AML-193 (cell line): ENCODE measurements around the gene CAPN8.

Experiments used
- DNase-seq, 2 experiments: peaks; one replicate each; lab custom pipeline; 2025; lab: John Stamatoyannopoulos, UW

CAPN8 gene

GRCh38 chr1:223617323-223618070 is 48.0 kb downstream of the CAPN8 start:
- DNase-seq: no peak

DNA sequence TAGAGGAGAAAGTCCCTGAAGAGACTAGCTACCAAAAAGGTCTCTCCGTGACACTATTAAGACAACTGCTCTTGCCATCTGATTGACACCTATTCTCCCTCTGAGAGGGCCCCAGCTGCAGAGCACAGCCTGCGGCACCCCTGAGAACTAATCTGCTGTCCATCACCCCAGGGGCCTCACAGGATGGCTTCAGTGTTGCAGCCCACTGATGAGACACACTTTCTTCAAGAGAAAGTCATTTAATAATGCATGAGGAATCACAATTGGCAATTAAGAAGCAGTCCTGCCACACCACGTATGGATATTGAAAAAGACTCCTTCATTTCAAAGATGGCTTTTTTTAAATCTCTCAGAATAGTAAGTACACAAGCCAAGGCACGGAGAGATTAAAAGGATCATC is 48.9 kb downstream of the CAPN8 start:
- DNase-seq: no peak

DNA sequence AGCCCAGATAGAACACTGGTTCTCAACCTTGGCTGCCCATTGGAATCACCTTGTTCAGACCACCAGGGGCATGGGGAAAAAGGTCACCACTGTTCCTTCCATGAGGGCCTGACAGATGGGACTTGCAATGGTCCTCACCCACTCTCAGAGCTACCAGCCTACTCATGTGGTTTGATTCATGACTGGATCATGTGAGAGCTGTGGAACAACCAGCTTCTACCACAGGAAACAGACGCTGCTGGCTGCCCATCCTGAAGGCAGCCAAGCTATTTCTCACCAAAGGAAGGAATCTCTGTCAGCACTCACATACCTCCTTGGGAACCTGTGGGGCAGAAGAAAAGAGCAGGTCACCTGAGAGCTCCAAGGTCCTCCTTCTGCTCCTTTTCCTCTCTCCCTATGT is 53.6 kb downstream of the CAPN8 start:
- no peak for DNase-seq

GRCh38 chr1:223609977-223610376 is 55.5 kb downstream of the CAPN8 start:
- no peak for DNase-seq

DNA sequence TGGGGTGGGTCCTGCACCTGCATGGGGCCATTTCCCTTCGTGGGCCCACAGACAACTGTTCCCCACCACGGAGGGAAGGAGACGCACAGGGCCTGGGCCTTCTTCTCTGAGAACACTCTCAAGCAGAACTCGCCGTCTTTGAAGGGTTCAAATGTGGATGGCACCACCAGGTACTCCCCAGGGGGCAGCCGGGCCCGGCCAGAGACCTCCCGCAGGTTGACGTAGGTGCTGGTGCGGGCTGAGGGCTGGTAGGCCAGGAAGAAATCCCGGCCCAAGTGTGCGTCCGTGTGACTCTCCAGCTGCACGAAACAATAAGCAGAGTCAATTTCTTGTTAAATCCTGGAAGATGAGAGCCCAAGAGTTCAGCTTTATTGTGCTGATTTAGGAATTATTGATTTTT is 56.4 kb downstream of the CAPN8 start:
- no peak for DNase-seq

- DNase-seq: no peak
Observed at GRCh38 chr1:223558512-223558911, 107.0 kb downstream of the CAPN8 start.

DNA sequence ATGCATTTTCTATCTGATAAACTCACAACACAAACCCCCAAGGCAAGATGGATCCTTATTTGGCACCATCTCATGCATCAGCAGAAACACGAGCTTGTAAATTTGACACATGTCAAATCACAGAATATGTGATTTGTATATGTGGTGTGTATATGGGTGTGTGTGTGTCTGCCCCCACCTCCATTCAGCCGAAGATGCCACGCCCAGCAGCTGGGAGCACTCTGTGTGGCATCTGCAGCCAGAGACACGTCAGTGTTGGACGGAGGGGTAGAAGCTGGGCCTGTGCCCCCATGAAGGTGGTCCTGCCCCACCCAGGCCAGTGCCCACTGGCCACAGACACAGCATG is 108.4 kb downstream of the CAPN8 start:
- no peak for DNase-seq

DNA sequence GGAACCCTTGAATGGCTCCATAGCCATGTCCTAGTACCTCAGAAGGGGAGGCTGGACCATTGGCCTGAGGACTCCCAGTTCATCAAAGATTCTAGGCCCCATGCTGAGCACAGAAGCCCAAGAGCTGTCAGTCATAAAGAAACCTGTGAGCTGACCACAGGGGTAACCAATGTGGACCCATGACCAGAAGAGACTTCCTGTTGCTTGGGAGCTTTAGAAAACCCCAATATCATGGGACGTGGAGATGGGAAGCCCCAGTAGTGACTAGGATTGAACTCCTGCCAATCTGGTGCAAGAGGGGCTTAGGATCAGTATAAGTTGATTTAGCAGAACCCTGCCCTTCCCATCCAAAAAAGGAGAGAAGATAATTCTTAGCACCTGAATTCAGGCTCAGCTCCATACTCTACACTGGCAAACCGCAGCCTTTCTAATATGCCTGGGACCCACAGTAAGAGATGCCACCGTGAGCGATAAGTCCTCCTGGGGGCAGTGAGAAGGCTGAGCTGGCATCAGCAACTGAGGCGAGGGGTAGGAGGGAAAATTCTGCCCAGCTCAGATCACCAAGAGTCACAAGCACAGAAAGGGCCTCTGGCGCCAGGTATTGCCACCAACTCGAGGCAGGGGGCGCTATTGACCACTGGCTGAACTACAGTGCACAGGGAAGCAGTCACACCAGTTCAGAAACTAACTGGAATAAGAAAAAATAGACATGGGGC is 108.9 kb downstream of the CAPN8 start:
- peak; percentile 27 to 31 for DNase-seq

GRCh38 chr1:223553957-223554356 is 111.5 kb downstream of the CAPN8 start:
- no peak for DNase-seq

GRCh38 chr1:223551610-223552009 is 113.9 kb downstream of the CAPN8 start:
- no peak for DNase-seq

DNA sequence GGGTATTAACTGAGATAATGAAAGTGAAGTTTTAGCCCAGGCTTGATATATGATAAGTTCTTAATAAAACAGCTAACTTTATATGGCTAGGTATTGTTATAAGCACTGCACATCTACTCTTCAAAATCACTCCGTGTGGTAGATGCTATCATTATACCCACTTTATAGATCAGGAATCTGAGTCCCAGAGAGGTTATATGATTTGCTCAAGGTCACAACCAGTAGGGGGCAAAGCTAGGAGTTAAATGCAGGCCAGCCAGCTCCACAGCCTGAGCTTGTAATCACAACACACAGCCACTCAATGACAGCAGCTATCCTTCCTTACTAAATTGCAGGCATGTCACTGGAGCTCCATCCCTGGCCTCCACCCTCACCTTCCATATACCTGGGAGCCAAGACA is 115.8 kb downstream of the CAPN8 start:
- DNase-seq: no peak

DNA sequence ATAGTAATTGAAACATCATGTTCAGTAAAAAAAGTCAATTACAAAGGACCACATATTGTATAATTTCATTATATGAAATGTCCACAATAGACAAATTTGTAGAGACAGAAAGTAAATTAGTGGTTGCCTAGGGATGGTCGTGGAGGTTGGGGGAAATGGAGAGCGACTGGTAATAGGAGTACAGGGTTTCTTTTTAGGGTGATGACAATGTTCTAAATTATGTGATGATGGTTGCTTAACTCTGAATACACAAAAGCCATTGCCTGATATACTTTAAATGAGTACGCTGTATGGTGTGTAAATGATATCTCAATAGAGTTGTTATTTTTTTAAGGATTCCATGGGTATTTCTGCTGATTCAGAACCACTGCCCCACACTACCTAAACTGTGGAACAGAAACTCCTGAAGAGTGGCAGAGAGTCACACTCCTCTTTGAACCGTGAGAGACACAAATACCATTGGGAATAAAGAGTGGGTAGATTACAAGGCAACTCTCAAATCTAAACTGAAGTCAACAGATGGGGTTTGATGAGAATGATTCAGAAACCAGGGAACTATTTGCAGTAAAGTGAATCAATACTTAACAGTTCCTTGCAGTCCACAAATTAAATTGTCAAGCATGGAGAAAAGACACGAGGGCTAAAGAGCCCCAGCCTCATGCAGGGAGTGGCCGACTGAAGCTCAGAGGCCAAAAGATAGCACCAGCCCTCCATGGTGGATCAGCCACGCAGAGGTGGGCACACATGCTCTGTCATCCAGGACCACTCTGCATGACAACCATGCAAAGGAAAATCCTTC is 118.0 kb downstream of the CAPN8 start:
- no peak for DNase-seq

- no peak for DNase-seq
Observed at GRCh38 chr1:223545343-223545742, 120.2 kb downstream of the CAPN8 start.

GRCh38 chr1:223543560-223543959 is 121.9 kb downstream of the CAPN8 start:
- DNase-seq: no peak

DNA sequence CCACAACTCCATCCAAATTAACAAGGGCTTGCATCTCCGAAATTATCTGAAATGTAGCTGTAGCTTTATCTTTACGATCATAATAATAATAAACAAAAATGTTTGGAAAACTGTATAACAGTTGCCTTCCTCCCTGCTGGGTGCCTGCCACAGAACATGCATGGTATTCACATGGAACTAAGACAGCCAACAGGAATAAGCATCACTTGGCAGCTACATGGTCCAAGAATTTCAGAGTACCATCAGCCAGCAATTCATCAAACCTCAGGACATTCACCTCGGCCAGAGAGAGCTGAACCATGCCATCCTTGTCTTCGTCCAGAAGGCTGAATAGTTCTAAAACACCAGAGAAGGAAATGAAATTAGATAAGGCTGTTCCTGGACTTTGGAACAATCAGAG is 122.7 kb downstream of the CAPN8 start:
- no peak for DNase-seq

DNA sequence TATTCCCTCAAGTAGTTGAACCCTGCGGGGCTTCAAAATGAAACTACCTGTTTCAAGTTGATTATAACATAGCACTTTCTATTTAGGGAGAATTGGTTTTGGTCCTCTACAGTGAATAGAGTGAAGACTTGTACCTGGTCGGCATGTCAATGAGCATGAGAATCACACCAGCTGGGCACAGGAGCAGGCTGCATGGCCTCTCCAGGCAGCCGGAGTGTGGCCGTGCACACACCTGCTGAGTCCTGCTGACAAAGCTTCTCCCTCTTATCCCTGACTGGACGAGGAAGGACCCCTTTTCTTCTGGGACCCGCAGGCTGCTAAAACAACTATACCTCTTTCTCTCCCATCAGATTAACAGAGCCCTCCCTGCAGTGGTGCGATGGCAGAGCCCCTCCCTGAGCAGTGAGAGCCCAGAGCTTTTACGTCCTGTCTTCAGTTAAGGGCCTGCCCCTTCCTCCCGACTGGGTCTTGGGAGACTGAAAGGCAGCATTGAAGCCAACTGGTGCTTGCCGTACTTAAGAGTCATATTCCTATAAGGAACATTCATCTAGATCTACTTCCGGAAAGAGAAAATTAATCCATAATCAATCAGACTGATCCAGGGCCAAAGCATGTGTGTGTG is 124.9 kb downstream of the CAPN8 start:
- DNase-seq: no peak

DNA sequence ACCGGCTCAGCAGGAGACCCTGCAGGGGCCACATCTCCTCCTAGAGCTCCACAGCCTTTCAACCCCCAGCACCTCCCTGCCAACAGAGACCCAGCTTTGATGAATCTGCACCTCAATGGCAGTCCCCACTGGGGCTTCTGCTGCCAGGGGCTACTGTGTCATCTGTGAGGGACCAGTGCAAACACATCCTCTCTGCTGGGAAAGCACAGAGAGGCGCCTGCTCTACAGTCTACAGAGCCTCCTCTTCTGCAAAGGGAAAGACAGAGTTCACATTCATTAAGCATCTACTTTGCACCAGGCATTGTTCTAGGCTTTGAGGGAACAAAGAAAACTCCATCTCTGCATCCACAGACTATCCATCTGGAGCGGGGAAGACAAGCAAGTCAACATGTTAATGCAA is 125.8 kb downstream of the CAPN8 start:
- no peak for DNase-seq

- DNase-seq: no peak
Observed at GRCh38 chr1:223538981-223539380, 126.5 kb downstream of the CAPN8 start.

DNA sequence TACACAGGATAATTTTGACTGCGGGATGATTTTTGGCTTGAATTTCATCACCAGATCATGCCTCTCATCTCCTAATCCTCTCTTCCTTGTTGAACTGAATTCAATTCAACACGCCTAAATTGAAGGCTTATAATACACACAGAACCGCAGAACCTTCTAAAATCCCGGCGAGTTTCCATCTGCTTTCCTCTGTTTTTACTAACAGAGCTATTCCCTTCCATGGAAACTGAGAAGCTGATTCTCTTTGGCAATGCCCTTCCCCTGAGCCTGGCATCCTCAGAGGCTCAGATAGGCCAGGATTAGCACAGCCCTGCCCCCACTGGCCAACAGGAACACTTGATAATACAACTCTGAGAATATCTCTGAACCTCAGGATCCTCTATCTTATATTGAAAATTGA is 130.2 kb downstream of the CAPN8 start:
- DNase-seq: no peak

GRCh38 chr1:223534677-223535076 is 130.8 kb downstream of the CAPN8 start:
- no peak for DNase-seq

- no peak for DNase-seq
Observed at GRCh38 chr1:223533708-223534107, 131.8 kb downstream of the CAPN8 start.

- peak; percentile 32 to 33 for DNase-seq
Observed at GRCh38 chr1:223531742-223532341, 133.7 kb downstream of the CAPN8 start.
